HL-60/S4 treated with retinoic acid at 250 ng/mL for 4 days and 3 days (cell line): ENCODE results near the gene GDA.

Source experiments
- in situ Hi-C: fragments of 300-500 bp; cut with MboI; formaldehyde crosslinking; loops from 2 replicates; pipeline ENCODE4 v1.7.0; 2022; ENCODE audit warnings: low sequenced_read_pairs

Gene GDA

GRCh38 chr9:72150127-72150526 is 887 bp downstream of the GDA start:
- in situ Hi-C loops, result no loop called here

GRCh38 chr9:72150661-72151060 is 1.4 kb downstream of the GDA start:
- in situ Hi-C loops, result no loop called here

GRCh38 chr9:72151104-72151503 is 1.9 kb downstream of the GDA start:
- in situ Hi-C loops, result no loop called here

GRCh38 chr9:72154468-72155285 is 5.4 kb downstream of the GDA start:
- in situ Hi-C loops, result no loop called here

- in situ Hi-C loops, result no loop called here
Measured at GRCh38 chr9:72155301-72155700, 6.1 kb downstream of the GDA start.

- in situ Hi-C loops, result no loop called here
Measured at GRCh38 chr9:72156586-72156985, 7.3 kb downstream of the GDA start.

- in situ Hi-C loops, result no loop called here
Measured at GRCh38 chr9:72158680-72159079, 9.4 kb downstream of the GDA start.

GRCh38 chr9:72160446-72161123 is 11.3 kb downstream of the GDA start:
- in situ Hi-C loops, result no loop called here

- in situ Hi-C loops, result no loop called here
Measured at GRCh38 chr9:72165326-72165725, 16.1 kb downstream of the GDA start.

- in situ Hi-C loops, result no loop called here
Measured at GRCh38 chr9:72165821-72166547, 16.7 kb downstream of the GDA start.

- in situ Hi-C loops, result no loop called here
Measured at GRCh38 chr9:72168075-72168474, 18.8 kb downstream of the GDA start.

GRCh38 chr9:72169178-72169577 is 19.9 kb downstream of the GDA start:
- in situ Hi-C loops, result no loop called here

GRCh38 chr9:72173080-72173479 is 23.8 kb downstream of the GDA start:
- in situ Hi-C loops, result no loop called here

GRCh38 chr9:72185561-72185960 is 36.3 kb downstream of the GDA start:
- in situ Hi-C loops, result no loop called here

- in situ Hi-C loops, result no loop called here
Measured at GRCh38 chr9:72187121-72187695, 38.0 kb downstream of the GDA start.

GRCh38 chr9:72188232-72188631 is 39.0 kb downstream of the GDA start:
- in situ Hi-C loops, result no loop called here

- in situ Hi-C loops, result no loop called here
Measured at GRCh38 chr9:72193478-72193881, 44.2 kb downstream of the GDA start.

- in situ Hi-C loops, result no loop called here
Measured at GRCh38 chr9:72199238-72199637, 50.0 kb downstream of the GDA start.

- in situ Hi-C loops, result no loop called here
Measured at GRCh38 chr9:72200452-72200851, 51.2 kb downstream of the GDA start.

GRCh38 chr9:72202009-72202408 is 52.8 kb downstream of the GDA start:
- in situ Hi-C loops, result no loop called here

- in situ Hi-C loops, result no loop called here
Measured at GRCh38 chr9:72203205-72203803, 54.1 kb downstream of the GDA start.
